Measurements from ENCODE around the gene FANCL.
"Not testable (repeated sequence)": the region's sequence is repeated elsewhere in the genome, so short reads cannot be mapped to it uniquely, and the experiment has no call there.

The FANCL gene

DNA sequence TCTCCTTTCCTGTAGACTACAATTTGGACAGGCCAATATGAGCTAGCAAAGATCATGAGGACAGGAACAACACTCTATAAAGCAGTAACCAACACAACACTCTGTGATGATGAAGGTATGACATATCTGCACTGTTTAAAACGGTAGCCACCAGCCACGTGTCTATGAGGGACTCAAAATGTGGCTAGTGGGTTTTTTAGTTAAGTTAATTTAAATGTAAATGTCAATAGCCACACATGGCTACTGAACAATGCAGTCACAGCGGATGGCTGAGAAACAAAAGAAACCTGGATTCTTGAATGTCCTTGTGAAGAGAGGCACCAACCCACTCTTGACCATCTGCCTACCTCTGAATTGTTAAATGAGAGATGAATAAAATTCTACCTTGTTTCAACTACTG lies 33.9 kb downstream of the FANCL start:
- no peak for DNase-seq (ENCODE audit: extremely low read depth in 1 of 2, low read depth in 1 of 2)

DNA sequence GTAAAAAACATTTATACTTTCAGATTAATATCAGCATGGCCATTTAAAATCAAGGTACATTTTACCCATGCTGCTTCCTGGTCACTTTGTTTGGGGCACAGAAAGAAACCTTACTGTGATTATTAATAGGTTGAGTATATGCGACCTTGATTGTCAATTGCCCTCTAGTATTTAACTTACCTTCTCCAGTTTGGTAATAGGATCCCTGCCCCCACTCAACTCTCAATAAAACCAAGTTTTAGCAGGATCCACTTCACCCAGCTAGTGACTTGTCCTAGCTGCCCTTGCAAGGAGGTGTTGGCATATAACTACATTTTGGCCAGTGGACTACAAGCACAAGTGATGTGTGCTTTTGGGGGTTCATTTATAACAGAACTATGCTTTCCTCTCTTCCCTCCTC lies 34.3 kb downstream of the FANCL start:
- DNase-seq (ENCODE audit: extremely low read depth in 1 of 2, low read depth in 1 of 2) = no peak

DNA sequence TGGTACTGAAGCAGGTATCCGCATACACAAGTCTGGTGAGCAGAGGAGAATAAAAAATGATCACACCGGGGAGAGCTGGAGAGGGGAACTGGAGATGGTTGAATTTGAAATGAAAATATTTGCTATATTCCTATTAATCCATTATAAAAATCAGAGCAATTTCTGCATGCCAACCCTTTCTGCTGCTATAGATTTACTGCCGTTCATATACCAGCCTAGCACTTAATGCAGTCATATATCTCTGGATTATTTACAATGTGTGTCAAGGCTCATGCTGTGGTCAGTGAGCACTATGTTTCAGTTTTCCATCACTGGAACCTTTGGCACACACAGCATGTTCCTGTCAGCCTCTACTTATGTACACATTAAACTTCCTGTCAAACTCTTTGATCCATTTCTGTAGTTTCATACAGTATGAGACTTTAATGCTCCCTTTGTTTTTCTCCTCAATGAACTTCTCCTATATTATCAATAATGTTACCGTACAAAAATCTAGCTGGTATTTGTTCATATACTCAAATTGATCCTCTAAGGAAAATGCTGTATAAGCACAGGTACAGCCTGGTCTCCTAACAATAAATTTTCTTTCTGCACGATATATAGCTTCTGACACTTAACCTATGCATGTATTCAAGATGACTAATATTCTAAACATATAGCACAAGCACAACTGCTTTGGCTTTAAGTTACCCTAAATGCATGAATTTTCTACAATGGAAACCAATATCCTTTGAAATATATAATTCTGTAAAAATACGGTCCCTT lies 36.7 kb downstream of the FANCL start:
- no peak for DNase-seq (ENCODE audit: extremely low read depth in 1 of 2, low read depth in 1 of 2)

DNA sequence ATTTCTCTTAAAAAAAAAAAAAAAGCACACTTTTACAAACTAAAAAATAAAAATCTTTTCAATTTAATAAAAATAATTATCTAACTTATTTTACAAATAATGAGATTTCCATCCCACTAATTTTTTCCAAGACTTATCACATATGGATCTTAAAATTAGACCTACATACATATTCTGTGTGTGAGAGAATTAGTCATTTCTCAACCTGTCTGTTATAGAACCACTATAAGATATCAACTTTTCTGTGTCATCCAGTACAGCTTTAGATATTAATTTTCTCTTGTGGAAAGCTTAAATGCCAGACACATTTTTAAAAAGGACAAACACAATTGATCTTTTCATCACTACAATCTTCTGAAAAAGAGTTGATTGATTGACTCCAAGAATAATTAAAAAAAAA lies 38.1 kb downstream of the FANCL start:
- DNase-seq (ENCODE audit: extremely low read depth in 1 of 2, low read depth in 1 of 2) = no peak

DNA sequence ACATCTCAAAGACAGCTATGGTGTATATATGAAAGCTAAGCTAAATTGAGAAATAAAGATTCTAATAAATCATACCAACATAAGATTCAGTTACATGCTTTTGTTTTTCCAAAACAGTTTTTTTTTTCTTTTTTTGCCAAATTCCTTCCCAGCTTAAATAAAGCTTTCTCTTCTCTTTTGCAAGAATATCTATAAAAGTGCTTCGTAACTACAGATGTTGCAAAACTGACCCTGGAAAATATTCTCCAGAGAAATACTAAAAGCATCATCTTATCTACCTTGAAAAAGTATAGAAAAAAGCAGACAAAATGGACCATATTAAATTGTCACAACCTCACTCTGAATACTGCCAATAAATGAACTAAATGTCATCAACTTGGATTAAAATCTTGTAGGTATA lies 38.7 kb downstream of the FANCL start:
- no peak for DNase-seq (ENCODE audit: extremely low read depth in 1 of 2, low read depth in 1 of 2)

DNA sequence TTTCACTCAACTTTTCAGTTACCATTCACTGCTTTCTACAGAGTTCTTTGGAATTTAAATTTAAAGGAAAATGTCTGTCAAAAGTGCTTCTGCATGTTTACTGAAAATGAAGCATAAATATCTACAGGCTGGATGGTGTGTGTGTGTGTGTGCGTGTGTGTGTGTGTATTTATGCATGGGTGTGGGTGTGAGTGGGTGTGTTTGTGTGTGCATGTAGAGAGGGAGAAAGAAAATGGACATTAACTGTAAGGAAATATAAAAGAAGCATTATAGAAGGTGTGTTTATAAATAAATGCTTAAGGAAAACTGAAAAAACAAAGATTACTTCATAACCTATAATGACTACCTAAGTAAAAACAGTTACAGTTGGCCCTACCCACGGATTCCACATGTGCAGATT lies 43.2 kb downstream of the FANCL start:
- no peak for DNase-seq (ENCODE audit: extremely low read depth in 1 of 2, low read depth in 1 of 2)

DNA sequence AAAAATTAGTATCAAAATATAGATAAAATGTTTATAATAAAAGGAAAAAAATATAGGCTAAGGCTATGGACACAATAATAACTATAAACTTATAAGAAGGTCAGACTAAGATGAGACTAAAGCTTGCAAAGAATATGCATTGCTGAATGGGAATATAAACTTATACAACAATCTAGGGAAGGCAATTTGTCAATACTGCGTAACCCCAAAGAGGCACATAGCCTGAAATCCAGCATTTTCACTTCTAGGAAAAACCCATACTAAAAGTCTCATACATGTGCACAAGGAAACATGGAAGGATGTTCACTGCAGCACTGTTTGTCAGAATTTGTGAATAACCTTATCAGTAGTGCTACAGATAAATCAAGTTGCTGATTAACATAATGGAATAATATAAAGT lies 45.5 kb downstream of the FANCL start:
- no peak for DNase-seq (ENCODE audit: extremely low read depth in 1 of 2, low read depth in 1 of 2)

DNA sequence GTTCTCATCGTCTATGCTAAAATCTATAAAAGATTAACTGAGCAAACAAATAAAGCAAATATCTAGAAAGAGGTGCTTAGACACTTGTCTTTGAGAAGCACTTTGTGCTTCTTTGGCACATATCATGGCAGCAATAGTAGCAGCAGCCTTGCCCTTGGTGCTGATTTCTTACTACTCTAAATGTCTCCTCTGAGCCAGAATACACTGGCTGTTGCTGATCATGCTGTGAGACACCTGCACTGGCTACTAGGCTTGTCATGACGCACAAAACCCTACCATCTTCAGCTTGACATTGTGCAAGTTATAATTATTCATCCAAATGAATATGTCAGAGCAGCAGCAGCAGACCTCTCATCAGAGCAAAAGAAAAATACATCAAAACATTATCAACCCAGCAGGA lies 46.7 kb downstream of the FANCL start:
- no peak for DNase-seq (ENCODE audit: extremely low read depth in 1 of 2, low read depth in 1 of 2)

DNA sequence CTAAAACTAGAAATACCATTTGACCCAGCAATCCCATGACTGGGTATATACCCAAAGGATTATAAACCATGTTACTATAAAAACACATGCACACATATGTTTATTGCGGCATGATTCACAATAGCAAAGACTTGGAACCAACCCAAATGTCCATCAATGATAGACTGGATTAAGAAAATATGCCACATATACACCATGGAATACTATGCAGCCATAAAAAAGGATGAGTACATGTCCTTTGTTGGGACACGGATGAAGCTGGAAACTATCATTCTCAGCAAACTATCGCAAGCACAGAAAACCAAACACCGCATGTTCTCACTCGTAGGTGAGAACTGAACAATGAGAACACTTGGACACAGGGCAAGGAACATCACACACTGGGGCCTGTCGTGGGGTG lies 54.1 kb downstream of the FANCL start:
- not testable (repeated sequence) for DNase-seq (ENCODE audit: extremely low read depth in 1 of 2, low read depth in 1 of 2)

DNA sequence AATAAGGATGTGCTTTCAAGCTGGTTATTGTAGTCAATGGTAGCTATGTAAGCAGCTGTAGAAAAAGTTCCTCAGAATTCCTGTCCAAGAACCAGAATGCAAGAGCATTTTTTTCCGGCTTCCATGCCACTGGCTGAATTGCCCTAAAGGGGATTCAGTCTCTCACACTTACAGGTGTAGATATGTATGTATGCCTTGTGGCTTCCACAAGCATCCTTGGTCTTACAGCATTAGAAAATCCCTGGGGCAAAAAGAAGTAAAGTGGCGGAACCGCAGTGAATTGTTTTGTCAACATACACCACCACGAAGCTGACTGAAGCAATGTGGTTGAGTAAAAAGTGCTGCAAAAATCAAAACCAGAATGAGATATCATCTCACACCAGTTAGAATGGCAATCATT lies 54.6 kb downstream of the FANCL start:
- no peak for DNase-seq (ENCODE audit: extremely low read depth in 1 of 2, low read depth in 1 of 2)

DNA sequence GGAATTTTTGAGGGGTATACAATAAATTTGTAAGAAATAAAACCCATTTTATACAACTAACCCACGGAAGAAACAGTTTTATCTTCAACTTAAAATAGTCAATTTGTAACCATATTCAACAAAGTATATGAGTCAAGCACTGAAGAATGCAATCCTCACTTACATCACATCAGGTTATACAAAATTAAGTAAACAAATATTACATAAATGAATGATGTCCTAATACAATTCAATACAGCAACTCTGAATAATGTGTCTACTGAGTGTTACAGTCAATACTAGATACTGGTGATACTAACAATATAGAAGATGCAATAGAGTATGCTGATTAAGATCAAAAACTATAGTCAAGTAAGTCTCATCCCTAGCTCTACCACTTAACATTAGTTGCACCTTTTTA lies 58.6 kb downstream of the FANCL start:
- no peak for DNase-seq (ENCODE audit: extremely low read depth in 1 of 2, low read depth in 1 of 2)

DNA sequence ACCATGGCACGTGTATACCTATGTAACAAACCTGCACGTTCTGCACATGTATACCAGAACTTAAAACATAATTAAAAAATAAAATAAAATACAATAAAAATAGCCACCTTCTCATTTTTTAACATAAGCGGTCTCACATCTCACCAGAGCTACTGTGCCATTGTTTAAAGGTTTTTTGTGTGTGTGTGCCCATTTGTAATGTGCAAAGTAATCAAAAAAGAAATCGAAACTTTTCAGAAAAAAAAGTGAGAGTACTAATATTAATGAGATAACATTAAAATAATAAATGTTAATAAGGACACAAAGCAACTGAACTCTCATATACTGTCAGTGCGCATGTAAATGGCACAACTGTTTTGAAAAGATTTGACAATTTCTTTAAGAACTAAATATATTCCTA lies 60.5 kb downstream of the FANCL start:
- DNase-seq (ENCODE audit: extremely low read depth in 1 of 2, low read depth in 1 of 2) = no peak

DNA sequence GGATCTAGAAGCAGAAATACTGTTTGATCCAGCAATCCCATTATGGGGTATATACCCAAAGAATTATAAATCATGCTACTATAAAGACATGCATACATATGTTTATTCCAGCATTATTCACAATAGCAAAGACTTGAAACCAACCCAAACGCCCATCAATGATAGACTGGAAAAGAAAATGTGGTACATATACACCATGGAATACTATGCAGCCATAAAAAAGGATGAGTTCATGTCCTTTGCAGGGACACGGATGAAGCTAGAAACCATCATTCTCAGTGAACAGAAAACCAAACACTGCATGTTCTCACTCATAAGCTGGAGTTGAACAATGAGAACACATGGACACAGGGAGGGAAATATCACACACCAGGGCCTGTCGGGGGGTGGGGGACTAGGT lies 61.0 kb downstream of the FANCL start:
- DNase-seq (ENCODE audit: extremely low read depth in 1 of 2, low read depth in 1 of 2) = not testable (repeated sequence)

DNA sequence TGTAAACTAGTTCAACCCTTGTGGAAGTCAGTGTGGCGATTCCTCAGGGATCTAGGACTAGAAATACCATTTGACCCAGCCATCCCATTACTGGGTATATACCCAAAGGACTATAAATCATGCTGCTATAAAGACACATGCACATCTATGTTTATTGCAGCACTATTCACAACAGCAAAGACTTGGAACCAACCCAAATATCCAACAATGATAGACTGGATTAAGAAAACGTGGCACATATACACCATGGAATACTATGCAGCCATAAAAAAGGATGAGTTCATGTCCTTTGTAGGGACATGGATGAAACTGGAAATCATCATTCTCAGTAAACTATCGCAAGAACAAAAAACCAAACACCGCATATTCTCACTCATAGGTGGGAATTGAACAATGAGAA lies 63.9 kb downstream of the FANCL start:
- not testable (repeated sequence) for DNase-seq (ENCODE audit: extremely low read depth in 1 of 2, low read depth in 1 of 2)

DNA sequence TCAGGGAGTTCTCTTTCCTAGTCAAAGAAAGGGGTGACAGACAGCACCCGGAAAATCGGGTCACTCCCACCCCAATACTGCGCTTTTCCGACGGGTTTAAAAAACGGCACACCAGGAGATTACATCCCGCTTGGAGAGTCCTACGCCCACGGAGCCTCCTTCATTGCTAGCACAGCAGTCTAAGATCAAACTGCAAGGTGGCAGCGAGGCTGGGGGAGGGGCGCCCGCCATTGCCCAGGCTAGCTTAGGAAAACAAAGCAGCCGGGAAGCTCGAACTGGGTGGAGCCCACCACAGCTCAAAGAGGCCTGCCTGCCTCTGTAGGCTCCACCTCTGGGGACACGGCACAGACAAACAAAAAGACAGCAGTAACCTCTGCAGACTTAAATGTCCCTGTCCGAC lies 69.3 kb downstream of the FANCL start:
- not testable (repeated sequence) for DNase-seq (ENCODE audit: extremely low read depth in 1 of 2, low read depth in 1 of 2)

DNA sequence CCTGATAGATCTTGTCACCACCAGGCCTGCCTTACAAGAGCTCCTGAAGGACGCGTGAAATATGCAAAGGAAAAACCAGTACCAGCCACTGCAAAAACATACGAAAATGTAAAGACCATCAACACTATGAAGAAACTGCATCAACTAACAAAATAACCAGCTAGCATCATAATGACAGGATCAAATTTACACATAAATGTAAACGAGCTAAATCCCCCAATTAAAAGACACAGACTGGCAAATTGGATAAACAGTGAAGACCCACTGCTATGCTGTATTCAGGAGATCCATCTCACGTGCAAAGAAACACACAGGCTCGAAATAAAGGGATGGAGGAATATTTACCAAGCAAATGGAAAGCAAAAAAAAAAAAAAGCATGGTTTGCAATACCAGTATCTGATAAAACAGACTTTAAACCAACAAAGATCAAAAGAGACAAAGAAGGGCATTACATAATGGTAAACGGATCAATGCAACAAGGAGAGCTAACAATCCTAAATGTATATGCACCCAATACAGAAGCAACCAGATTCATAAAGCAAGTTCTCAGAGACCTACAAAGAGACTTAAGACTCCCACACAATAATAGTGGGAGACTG lies 70.7 kb downstream of the FANCL start:
- not testable (repeated sequence) for DNase-seq (ENCODE audit: extremely low read depth in 1 of 2, low read depth in 1 of 2)

DNA sequence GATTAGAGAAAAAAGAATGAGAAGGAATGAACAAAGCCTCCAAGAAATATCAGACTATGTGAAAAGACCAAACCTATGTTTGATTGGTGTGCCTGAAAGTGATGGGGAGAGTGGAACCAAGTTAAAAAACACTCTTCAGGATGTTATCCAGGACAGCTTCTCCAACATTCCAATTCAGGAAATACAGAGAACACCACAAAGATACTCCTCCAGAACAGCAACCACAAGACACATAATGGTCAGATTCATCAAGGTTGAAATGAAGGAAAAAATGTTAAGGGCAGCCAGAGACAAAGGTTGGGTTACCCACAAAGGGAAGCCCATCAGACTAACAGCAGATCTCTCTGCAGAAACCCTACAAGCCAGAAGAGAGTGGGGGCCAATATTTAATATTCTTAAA lies 71.3 kb downstream of the FANCL start:
- not testable (repeated sequence) for DNase-seq (ENCODE audit: extremely low read depth in 1 of 2, low read depth in 1 of 2)

DNA sequence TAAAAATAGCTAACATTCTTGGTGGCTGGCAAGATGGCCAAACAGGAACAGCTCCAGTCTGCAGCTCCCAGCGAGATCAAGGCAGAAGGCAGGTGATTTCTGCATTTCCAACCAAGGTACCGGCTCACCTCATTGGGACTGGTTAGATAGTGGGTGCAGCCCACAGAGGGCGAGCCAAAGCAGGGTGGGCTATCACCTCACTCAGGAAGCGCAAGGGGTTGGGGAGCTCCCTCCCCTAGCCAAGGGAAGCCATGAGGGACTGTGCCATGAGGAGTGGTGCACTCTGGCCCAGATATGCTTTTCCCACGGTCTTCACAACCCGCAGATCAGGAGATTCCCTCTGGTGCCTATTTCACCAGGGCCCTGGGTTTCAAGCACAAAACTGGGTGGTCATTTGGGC lies 73.0 kb downstream of the FANCL start:
- not testable (repeated sequence) for DNase-seq (ENCODE audit: extremely low read depth in 1 of 2, low read depth in 1 of 2)

DNA sequence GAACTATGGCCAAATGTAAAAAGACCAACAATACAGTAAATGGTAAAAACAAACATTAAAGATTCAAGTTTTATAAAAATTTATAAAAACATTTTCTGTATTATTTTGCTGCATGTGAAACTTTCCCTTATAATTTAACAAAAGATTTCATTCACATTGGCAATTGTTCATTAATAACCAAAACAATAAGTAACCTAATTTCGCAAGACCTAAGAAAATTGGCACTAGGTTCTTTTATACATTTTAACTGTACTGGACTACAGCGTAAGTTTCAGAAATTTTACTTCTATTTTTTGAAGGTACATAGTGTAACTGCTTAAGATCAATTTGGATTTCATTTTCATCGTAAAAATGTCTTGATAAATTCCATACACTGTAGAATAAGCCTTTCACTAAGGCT lies 77.2 kb downstream of the FANCL start:
- no peak for DNase-seq (ENCODE audit: extremely low read depth in 1 of 2, low read depth in 1 of 2)

DNA sequence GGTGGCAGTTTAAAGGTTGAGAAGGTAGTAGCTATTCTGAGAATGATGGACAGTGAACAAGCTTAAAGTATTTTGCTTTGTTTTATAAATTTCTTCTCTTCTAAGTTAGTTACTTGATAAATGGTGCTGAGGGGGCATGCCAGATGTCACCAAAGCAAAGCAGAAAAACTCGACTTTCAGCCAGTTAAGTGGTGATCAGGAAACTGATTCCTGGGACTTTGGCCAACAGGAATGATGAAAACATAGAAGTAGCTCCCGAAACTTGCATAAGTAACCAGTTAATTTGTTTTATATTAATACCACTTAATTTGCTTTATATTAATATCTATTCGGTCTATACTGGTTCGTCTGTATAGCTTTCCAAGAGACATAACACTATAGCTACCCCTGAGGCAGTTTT lies 82.6 kb downstream of the FANCL start:
- DNase-seq (ENCODE audit: extremely low read depth in 1 of 2, low read depth in 1 of 2) = no peak

DNA sequence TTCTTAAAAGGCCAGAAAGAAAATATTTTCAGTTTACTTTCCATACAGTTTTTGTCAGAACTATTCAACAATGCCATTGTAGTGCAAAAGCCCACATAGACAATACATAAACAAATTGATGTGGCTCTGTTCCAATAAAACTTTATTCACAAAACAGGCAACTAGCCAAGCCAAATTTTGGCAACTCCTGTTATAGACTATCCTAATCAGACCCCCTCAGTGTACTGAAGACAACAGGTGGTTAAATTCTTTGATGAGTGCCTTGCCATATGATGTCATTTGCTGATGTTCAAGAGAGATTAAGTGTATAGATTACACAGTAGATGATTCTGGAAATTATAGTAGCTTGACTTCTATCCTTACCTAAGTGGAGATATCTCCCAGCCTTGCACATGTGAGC lies 83.4 kb downstream of the FANCL start:
- no peak for DNase-seq (ENCODE audit: extremely low read depth in 1 of 2, low read depth in 1 of 2)

DNA sequence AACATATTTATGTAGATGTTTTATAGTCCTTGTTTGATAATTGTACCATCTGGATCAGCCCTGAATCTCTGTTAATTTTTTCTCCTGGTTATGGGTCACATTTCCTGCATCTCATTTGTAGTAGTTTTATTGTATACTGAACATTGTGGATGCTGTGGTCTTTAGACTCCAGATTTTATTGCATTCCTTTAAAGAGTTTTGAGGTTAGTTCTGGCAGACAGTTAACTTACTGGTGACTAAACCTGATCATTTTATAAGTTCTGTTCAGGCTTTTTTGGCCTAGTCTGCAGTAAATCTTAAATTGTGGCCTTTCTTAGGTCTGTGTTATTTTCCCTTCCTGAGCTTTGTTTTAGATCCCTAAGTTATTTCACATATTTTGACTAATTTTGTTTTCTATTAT lies 84.3 kb downstream of the FANCL start:
- DNase-seq (ENCODE audit: extremely low read depth in 1 of 2, low read depth in 1 of 2) = no peak

All from stimulated activated CD8-positive, alpha-beta memory T cell treated with anti-CD3 and anti-CD28 coated beads, Interleukin-7, amount 100 ng/mL, for 48 hours (primary cell).